Osteocyte (in vitro differentiated cells): ENCODE data around the gene SECISBP2. TPM values are rescaled to one million over a fixed set of nuclear protein-coding genes. Genes with fewer than 3 reads are reported as not detected.

Experiments
- DNase-seq: peaks from one replicate; pipeline ENCODE4 v3.0.0; 2021; ENCODE audit warnings: mixed read lengths; ENCODE audit not compliant: unreplicated experiment; ENCODE audit errors: extremely low spot score
- H3K27ac Mint-ChIP-seq: one replicate; pipeline ENCODE4 v1.8.0; 2021; ENCODE audit warnings: mild to moderate bottlenecking, mixed read lengths; ENCODE audit not compliant: unreplicated experiment
- H3K27me3 Mint-ChIP-seq: one replicate; pipeline ENCODE4 v1.8.0; 2021; ENCODE audit warnings: mixed read lengths; ENCODE audit not compliant: unreplicated experiment
- H3K36me3 Mint-ChIP-seq: one replicate; pipeline ENCODE4 v1.8.0; 2021; ENCODE audit warnings: mixed read lengths; ENCODE audit not compliant: unreplicated experiment
- H3K4me1 Mint-ChIP-seq: one replicate; pipeline ENCODE4 v1.8.0; 2021; ENCODE audit warnings: mixed read lengths; ENCODE audit not compliant: unreplicated experiment
- H3K4me3 Mint-ChIP-seq: one replicate; pipeline ENCODE4 v1.8.0; 2021; ENCODE audit warnings: mild to moderate bottlenecking, moderate library complexity, mixed read lengths; ENCODE audit not compliant: unreplicated experiment
- H3K9me3 Mint-ChIP-seq: one replicate; pipeline ENCODE4 v1.8.0; 2021; ENCODE audit warnings: mixed read lengths; ENCODE audit not compliant: unreplicated experiment
- CTCF ChIP-seq: fragments of 200-600 bp; sonication (generic); IDR thresholded peaks from 2 replicates; pipeline ENCODE4 v1.5.0; 2021; ENCODE audit warnings: antibody characterized with exemption, mild to moderate bottlenecking, moderate library complexity
- microRNA-seq: library from miRNA; unstranded; fragments of <30 nt; microRNA quantifications from one replicate; pipeline ENCODE4 v1.1.0, GENCODE V29; 2020; ENCODE audit not compliant: unreplicated experiment
- total RNA-seq: library from RNA; stranded (reverse); gene quantifications from 2 replicates; pipeline ENCODE4 v1.2.1, GENCODE V29; 2021

SECISBP2 gene
- total RNA-seq, 1 donor from 2014 or later = 31.5 TPM

- DNase-seq = no peak
Measured at GRCh38 chr9:89407070-89407469, 88.8 kb downstream of the SECISBP2 start.

GRCh38 chr9:89408628-89409101, 90.4 kb downstream of the SECISBP2 start:
- TF ChIP-seq CTCF = no peak
- Mint-ChIP-seq H3K36me3 (no peaks in the 10 kb centered on the region), H3K4me1 (peaks cover 13% of the 10 kb centered on the region), H3K4me3 (no peak overlapping the region), H3K27me3 (no peaks in the 10 kb centered on the region), H3K9me3 (peaks cover 12% of the 10 kb centered on the region), H3K27ac (no peak overlapping the region)
- no peak for DNase-seq

More at GRCh38 chr9:89407070-89407469, 88.8 kb downstream of the SECISBP2 start:
- H3K9me3 Mint-ChIP-seq = peaks cover 12% of the 10 kb centered on the region
- no peaks in the 10 kb centered on the region for H3K27me3 Mint-ChIP-seq
- no peak overlapping the region for H3K4me3 Mint-ChIP-seq
- H3K36me3 Mint-ChIP-seq = no peaks in the 10 kb centered on the region
- H3K27ac Mint-ChIP-seq = no peak overlapping the region
- peaks cover 5% of the 10 kb centered on the region for H3K4me1 Mint-ChIP-seq
- TF ChIP-seq CTCF = no peak

Small RNA genes lying within 50 kb of the gene (microRNA-seq; reads per million reads assigned to microRNA genes)
- not detected for gene MIR3153

Other genes with a start within 250 kb of the SECISBP2 start
- gene SHC3, start 139.7 kb upstream of the SECISBP2 start, total RNA-seq = 0.05 and 0.21 TPM in 2 replicates
- 23.7 and 29.2 TPM in 2 replicates for gene CKS2, start 7.3 kb upstream of the SECISBP2 start, total RNA-seq
- gene SEMA4D, start 179.6 kb downstream of the SECISBP2 start, total RNA-seq = 2.0 and 2.2 TPM in 2 replicates